ENCODE data around the gene HBM.
"Not testable (repeated sequence)": the region's sequence is repeated elsewhere in the genome, so short reads cannot be mapped to it uniquely, and the experiment has no call there.

The HBM gene

GRCh38 chr16:146646-147045, 19.1 kb upstream of the HBM start:
- no peak overlapping the region for H3K4me3 ChIP-seq (ENCODE audit: low read depth, low read length)
- DNase-seq (ENCODE audit: low read depth), result no peak
- TF ChIP-seq, protein P1, sequence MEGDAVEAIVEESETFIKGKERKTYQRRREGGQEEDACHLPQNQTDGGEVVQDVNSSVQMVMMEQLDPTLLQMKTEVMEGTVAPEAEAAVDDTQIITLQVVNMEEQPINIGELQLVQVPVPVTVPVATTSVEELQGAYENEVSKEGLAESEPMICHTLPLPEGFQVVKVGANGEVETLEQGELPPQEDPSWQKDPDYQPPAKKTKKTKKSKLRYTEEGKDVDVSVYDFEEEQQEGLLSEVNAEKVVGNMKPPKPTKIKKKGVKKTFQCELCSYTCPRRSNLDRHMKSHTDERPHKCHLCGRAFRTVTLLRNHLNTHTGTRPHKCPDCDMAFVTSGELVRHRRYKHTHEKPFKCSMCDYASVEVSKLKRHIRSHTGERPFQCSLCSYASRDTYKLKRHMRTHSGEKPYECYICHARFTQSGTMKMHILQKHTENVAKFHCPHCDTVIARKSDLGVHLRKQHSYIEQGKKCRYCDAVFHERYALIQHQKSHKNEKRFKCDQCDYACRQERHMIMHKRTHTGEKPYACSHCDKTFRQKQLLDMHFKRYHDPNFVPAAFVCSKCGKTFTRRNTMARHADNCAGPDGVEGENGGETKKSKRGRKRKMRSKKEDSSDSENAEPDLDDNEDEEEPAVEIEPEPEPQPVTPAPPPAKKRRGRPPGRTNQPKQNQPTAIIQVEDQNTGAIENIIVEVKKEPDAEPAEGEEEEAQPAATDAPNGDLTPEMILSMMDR (IDR thresholded peaks at IDR 0.05; ENCODE audit: low read depth, low read length, missing control alignments), result no peak

- TF ChIP-seq, protein P1 (IDR thresholded peaks at IDR 0.05; ENCODE audit: low read depth, low read length, missing control alignments), result no peak
- no peak for DNase-seq (ENCODE audit: low read depth)
- no peak overlapping the region for H3K4me3 ChIP-seq (ENCODE audit: low read depth, low read length)
Observed at GRCh38 chr16:149024-149660, 16.6 kb upstream of the HBM start.

DNA sequence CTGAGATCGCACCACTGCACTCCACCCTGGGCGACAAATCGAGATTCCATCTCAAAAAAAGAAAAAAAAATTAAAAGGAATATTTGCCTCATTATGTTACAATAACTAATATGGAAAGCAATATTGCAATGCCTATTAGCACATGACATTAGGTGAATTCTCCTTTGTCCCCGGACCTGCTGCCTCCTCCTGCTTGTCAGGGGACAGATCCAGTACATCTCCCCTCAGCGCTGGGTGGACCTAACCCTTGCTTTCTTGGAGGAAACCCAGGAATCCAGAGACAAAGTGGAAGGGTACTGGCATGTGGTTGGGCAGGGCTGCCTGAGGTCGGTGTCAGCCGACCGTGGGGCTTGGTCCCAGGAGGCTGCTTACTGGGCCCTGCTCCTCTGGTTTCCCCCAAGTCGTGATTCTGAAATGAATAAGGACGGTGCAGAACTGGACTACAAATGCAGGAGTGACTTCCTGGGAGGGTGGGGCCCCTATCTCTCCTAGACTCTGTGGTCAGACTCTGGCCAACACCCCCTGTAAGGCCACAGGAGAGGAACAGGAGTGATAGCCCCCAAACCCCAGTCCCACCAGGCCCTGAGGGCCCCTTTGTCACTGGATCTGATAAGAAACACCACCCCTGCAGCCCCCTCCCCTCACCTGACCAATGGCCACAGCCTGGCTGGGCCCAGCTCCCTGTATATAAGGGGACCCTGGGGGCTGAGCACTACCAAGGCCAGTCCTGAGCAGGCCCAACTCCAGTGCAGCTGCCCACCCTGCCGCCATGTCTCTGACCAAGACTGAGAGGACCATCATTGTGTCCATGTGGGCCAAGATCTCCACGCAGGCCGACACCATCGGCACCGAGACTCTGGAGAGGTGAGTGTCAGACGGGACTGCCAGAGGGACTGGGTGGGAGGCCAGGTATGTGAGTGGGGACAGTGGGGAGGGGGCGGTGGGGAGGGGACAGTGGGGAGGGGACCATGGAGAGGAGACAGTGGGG, 13.3 kb upstream of the HBM start, which contains the start of gene HBZ:
TSS of gene HBZ (plus strand) at position 504 of the 988 bp plus-strand sequence. CDS start at position 770, 266 bp downstream.
- TF ChIP-seq, protein P1 (IDR thresholded peaks at IDR 0.05; ENCODE audit: low read depth, low read length, missing control alignments), result no peak

DNA sequence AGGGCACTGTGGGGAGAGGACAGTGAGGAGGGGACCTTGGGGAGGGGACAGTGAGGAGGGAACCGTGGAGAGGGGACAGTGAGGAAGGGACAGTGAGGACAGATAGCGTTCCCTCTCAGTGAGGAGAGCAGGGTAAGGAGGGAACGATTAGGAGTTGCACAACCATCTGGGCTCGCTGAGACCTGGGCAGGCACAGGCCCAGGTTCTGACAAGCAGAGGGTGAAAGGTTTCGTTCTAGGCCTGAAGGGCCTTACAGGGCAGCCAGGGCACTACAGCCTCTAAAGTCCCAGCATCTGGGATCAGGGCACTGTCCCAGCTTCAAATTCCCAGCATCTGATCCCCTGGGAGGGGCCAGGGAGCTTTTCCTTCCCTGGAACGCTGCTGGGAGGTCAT, 12.7 kb upstream of the HBM start:
- H3K4me3 ChIP-seq (ENCODE audit: low read depth, low read length), result not testable (repeated sequence)

More for the DNA sequence above, 13.3 kb upstream of the HBM start, which contains the start of gene HBZ:
- H3K4me3 ChIP-seq (ENCODE audit: low read depth, low read length), result no peak within 1 kb of the TSS
- DNase-seq (ENCODE audit: low read depth), result no peak

DNA sequence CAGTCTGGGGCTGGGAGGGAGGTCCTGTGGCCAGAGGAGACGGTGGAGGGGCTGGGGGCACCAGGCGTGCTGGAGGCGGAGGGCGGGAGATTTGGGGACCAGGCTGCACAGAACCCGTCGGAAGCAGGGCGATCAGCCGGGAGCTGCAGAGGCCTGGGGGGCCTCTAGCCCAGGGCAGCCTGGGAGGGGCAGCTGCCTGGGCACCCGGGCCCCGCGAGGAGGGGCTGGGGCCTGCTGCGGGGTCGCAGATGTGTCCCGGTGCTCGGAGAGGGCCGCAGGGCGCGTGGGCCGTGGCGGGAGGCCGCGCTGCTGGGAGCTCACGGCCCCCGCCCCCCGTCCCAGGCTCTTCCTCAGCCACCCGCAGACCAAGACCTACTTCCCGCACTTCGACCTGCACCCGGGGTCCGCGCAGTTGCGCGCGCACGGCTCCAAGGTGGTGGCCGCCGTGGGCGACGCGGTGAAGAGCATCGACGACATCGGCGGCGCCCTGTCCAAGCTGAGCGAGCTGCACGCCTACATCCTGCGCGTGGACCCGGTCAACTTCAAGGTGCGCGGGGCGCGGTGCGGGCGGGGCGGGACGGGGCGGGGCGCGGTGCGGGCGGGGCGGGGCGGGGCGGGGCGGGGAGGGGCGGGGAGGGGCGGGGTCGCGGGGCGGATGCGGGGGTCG, 12.1 kb upstream of the HBM start:
- DNase-seq (ENCODE audit: low read depth), result not testable (repeated sequence)

More for the DNA sequence above, 12.7 kb upstream of the HBM start:
- not testable (repeated sequence) for DNase-seq (ENCODE audit: low read depth)

GRCh38 chr16:154217-155030, 11.4 kb upstream of the HBM start:
- TF ChIP-seq, protein P1 (IDR thresholded peaks at IDR 0.05; ENCODE audit: low read depth, low read length, missing control alignments), result no peak
- H3K4me3 ChIP-seq (ENCODE audit: low read depth, low read length), result no peak overlapping the region; the same call in 1 of the 2 replicates
- no peak for DNase-seq (ENCODE audit: low read depth)

More for the DNA sequence above, 12.1 kb upstream of the HBM start:
- not testable (repeated sequence) for H3K4me3 ChIP-seq (ENCODE audit: low read depth, low read length)

DNA sequence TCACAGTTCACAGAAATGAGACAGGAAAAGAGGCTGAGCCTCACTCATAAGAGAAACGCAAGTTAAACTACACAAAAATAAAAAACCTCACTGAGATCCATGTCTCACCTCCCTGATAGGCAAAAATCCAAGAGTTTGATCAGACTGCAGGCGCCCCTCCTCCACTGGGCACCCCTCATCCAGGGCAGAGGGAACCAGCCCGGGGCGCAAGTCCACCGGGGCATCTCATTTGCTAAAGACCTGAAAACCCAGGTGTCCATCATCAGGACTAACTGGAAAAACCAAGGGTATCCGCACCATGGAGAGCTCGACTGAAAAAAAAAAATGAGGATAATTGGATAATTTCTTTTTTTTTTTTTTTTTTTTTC, 10.8 kb upstream of the HBM start:
- no peak overlapping the region for H3K4me3 ChIP-seq (ENCODE audit: low read depth, low read length)
- TF ChIP-seq, protein P1 (IDR thresholded peaks at IDR 0.05; ENCODE audit: low read depth, low read length, missing control alignments), result no peak
- DNase-seq (ENCODE audit: low read depth), result no peak
